Trophoblast cell (in vitro differentiated cells and primary cell): ENCODE data around the gene ARFGAP3.

Source experiments
- DNase-seq, 2 donors: peaks; one replicate each; pipeline ENCODE4 v3.0.0-alpha.2; 2016
- H2AFZ ChIP-seq: 2 replicates; pipeline ENCODE4 v1.6.1; 2013; ENCODE audit warnings: low read length, moderate library complexity, mild to moderate bottlenecking; ENCODE audit not compliant: insufficient read depth, poor library complexity
- H2AK5ac ChIP-seq: 2 replicates; pipeline ENCODE4 v1.6.1; 2013; ENCODE audit warnings: mild to moderate bottlenecking, low read length
- H2BK120ac ChIP-seq: 2 replicates; pipeline ENCODE4 v1.6.1; 2013; ENCODE audit warnings: low read length, mild to moderate bottlenecking, moderate library complexity; ENCODE audit not compliant: insufficient read depth, poor library complexity
- H2BK12ac ChIP-seq: 2 replicates; pipeline ENCODE4 v1.6.1; 2013; ENCODE audit warnings: mild to moderate bottlenecking, low read length, moderate library complexity
- H2BK5ac ChIP-seq: 2 replicates; pipeline ENCODE4 v1.6.1; 2013; ENCODE audit warnings: low read length, low read depth, moderate library complexity, mild to moderate bottlenecking; ENCODE audit not compliant: poor library complexity
- H3K14ac ChIP-seq: 2 replicates; pipeline ENCODE4 v1.6.1; 2013; ENCODE audit warnings: mild to moderate bottlenecking, low read length
- H3K18ac ChIP-seq: 2 replicates; pipeline ENCODE4 v1.6.1; 2013; ENCODE audit warnings: mild to moderate bottlenecking, low read length
- H3K23ac ChIP-seq: 2 replicates; pipeline ENCODE4 v1.6.1; 2013; ENCODE audit warnings: low read length
- H3K27ac ChIP-seq: 2 replicates; pipeline ENCODE4 v1.5.1; 2013; ENCODE audit warnings: low read depth, mild to moderate bottlenecking, inconsistent platforms, low read length, moderate library complexity
- H3K27me3 ChIP-seq: 2 replicates; pipeline ENCODE4 v1.6.1; 2013; ENCODE audit warnings: inconsistent platforms, mild to moderate bottlenecking, low read length, moderate library complexity; ENCODE audit not compliant: insufficient read depth
- H3K36me3 ChIP-seq, 2 experiments: 1 replicate in 1 of 2; 2 replicates in 1 of 2; pipeline ENCODE4 v1.6.1; 2013; ENCODE audit warnings: low read length in 2 of 2, mild to moderate bottlenecking in 2 of 2, moderate library complexity in 1 of 2; ENCODE audit not compliant: insufficient read depth in 2 of 2, control insufficient read depth in 1 of 2
- H3K4ac ChIP-seq: 2 replicates; pipeline ENCODE4 v1.6.1; 2013; ENCODE audit warnings: low read depth, mild to moderate bottlenecking, low read length, moderate library complexity
- H3K4me1 ChIP-seq, 2 experiments: 1 replicate in 1 of 2; 2 replicates in 1 of 2; pipeline ENCODE4 v1.6.1; 2013; ENCODE audit warnings: low read length in 2 of 2, mild to moderate bottlenecking in 2 of 2, moderate library complexity in 1 of 2; ENCODE audit not compliant: insufficient read depth in 2 of 2, control insufficient read depth in 1 of 2
- H3K4me2 ChIP-seq: 2 replicates; pipeline ENCODE4 v1.6.1; 2013; ENCODE audit warnings: inconsistent platforms, mild to moderate bottlenecking, low read length, moderate library complexity
- H3K4me3 ChIP-seq: 2 replicates; pipeline ENCODE4 v1.5.1; 2013; ENCODE audit warnings: mild to moderate bottlenecking, low read depth, low read length, inconsistent platforms
- H3K79me1 ChIP-seq: one replicate; pipeline ENCODE4 v1.6.1; 2013; ENCODE audit warnings: low read length
- H3K79me2 ChIP-seq: 2 replicates; pipeline ENCODE4 v1.6.1; 2013; ENCODE audit warnings: low read length, mild to moderate bottlenecking; ENCODE audit not compliant: control insufficient read depth, insufficient read depth, poor library complexity
- H3K9ac ChIP-seq: 2 replicates; pipeline ENCODE4 v1.6.1; 2013; ENCODE audit warnings: mild to moderate bottlenecking, low read length
- H3K9me3 ChIP-seq: 2 replicates; pipeline ENCODE4 v1.6.1; 2013; ENCODE audit warnings: low read depth, mild to moderate bottlenecking, control low read depth, inconsistent platforms, low read length; ENCODE audit not compliant: insufficient read depth
- H4K12ac ChIP-seq: 2 replicates; pipeline ENCODE4 v1.6.1; 2013; ENCODE audit warnings: low read depth, mild to moderate bottlenecking, low read length, moderate library complexity
- H4K8ac ChIP-seq: 2 replicates; pipeline ENCODE4 v1.6.1; 2013; ENCODE audit warnings: low read depth, mild to moderate bottlenecking, low read length, moderate library complexity
- H4K91ac ChIP-seq: one replicate; pipeline ENCODE4 v1.6.1; 2013; ENCODE audit warnings: low read depth, mild to moderate bottlenecking, low read length, moderate library complexity
- WGBS: extraction: QIAGEN DNeasy Blood & Tissue Kit; methylation state at CpG from one replicate; pipeline ENCODE4 v1.1.7; 2013; ENCODE audit warnings: missing lambda C conversion rate; ENCODE audit not compliant: insufficient read length, insufficient coverage; ENCODE audit errors: extremely low coverage; 5-methylcytosine and 5-hydroxymethylcytosine counted together

ARFGAP3 gene

GRCh38 chr22:42879371-42880021, 22.4 kb upstream of the ARFGAP3 start:
- no peak overlapping the region for H3K4me2 ChIP-seq
- H3K9me3 ChIP-seq, result peaks cover 6% of the 10 kb centered on the region
- no peak for DNase-seq
- H3K4ac ChIP-seq, result no peak overlapping the region
- H3K4me3 ChIP-seq, result no peak overlapping the region
- H3K14ac ChIP-seq, result no peak overlapping the region
- H3K79me1 ChIP-seq, result no peaks in the 10 kb centered on the region
- H4K12ac ChIP-seq, result no peak overlapping the region
- no peaks in the 10 kb centered on the region for H3K27me3 ChIP-seq
- H4K8ac ChIP-seq, result no peak overlapping the region
- H3K36me3 ChIP-seq, result peaks cover 92 to 96% of the 10 kb centered on the region in 2 experiments
- H3K4me1 ChIP-seq, result no peaks in the 10 kb centered on the region
- H2AFZ ChIP-seq, result no peak overlapping the region
- no peak overlapping the region for H2BK5ac ChIP-seq
- H2BK12ac ChIP-seq, result no peak overlapping the region
- H3K18ac ChIP-seq, result no peak overlapping the region
- no peak overlapping the region for H3K9ac ChIP-seq
- H4K91ac ChIP-seq, result no peak overlapping the region
- H3K79me2 ChIP-seq, result no peaks in the 10 kb centered on the region
- no peak overlapping the region for H3K23ac ChIP-seq
- no peak overlapping the region for H2BK120ac ChIP-seq
- H3K27ac ChIP-seq, result no peak overlapping the region
- no CpG with 5 or more reads among the region's 14 CpGs for WGBS
- no peak overlapping the region for H2AK5ac ChIP-seq

GRCh38 chr22:42878561-42879305, 21.7 kb upstream of the ARFGAP3 start:
- peaks cover 6% of the 10 kb centered on the region for H3K9me3 ChIP-seq
- no peak overlapping the region for H3K18ac ChIP-seq
- no peak overlapping the region for H3K14ac ChIP-seq
- H3K4ac ChIP-seq, result no peak overlapping the region
- WGBS, result no CpG with 5 or more reads among the region's 22 CpGs
- no peak for DNase-seq
- no peak overlapping the region for H4K91ac ChIP-seq
- no peak overlapping the region for H3K4me3 ChIP-seq
- no peak overlapping the region for H2AK5ac ChIP-seq
- no peak overlapping the region for H3K27ac ChIP-seq
- no peak overlapping the region for H2BK120ac ChIP-seq
- no peak overlapping the region for H3K23ac ChIP-seq
- H2BK5ac ChIP-seq, result no peak overlapping the region
- H2BK12ac ChIP-seq, result no peak overlapping the region
- no peaks in the 10 kb centered on the region for H3K27me3 ChIP-seq
- no peaks in the 10 kb centered on the region for H3K79me2 ChIP-seq
- H4K12ac ChIP-seq, result no peak overlapping the region
- H3K36me3 ChIP-seq, result peaks cover 90 to 95% of the 10 kb centered on the region in 2 experiments
- H3K4me2 ChIP-seq, result no peak overlapping the region
- no peaks in the 10 kb centered on the region for H3K4me1 ChIP-seq
- no peak overlapping the region for H2AFZ ChIP-seq
- no peaks in the 10 kb centered on the region for H3K79me1 ChIP-seq
- no peak overlapping the region for H4K8ac ChIP-seq
- H3K9ac ChIP-seq, result no peak overlapping the region

- H3K27ac ChIP-seq, result no peak overlapping the region
- H2AFZ ChIP-seq, result no peak overlapping the region
- no CpG with 5 or more reads among the region's 12 CpGs for WGBS
- peaks cover 88 to 92% of the 10 kb centered on the region in 2 experiments for H3K36me3 ChIP-seq
- no peak overlapping the region for H3K4ac ChIP-seq
- H2AK5ac ChIP-seq, result no peak overlapping the region
- no peak overlapping the region for H2BK120ac ChIP-seq
- H4K8ac ChIP-seq, result no peak overlapping the region
- H3K79me2 ChIP-seq, result no peaks in the 10 kb centered on the region
- peaks cover 5% of the 10 kb centered on the region for H3K9me3 ChIP-seq
- no peaks in the 10 kb centered on the region for H3K79me1 ChIP-seq
- no peaks in the 10 kb centered on the region for H3K4me1 ChIP-seq
- H3K14ac ChIP-seq, result no peak overlapping the region
- H3K27me3 ChIP-seq, result no peaks in the 10 kb centered on the region
- no peak overlapping the region for H4K12ac ChIP-seq
- no peak overlapping the region for H3K23ac ChIP-seq
- H3K18ac ChIP-seq, result no peak overlapping the region
- no peak overlapping the region for H4K91ac ChIP-seq
- no peak overlapping the region for H2BK5ac ChIP-seq
- H2BK12ac ChIP-seq, result no peak overlapping the region
- no peak overlapping the region for H3K9ac ChIP-seq
- H3K4me2 ChIP-seq, result no peak overlapping the region
- DNase-seq, result no peak
- H3K4me3 ChIP-seq, result no peak overlapping the region
These were observed 20.7 kb upstream of the ARFGAP3 start for GRCh38 chr22:42877597-42878340.

- H3K9me3 ChIP-seq, result peaks cover 6% of the 10 kb centered on the region
- H2BK5ac ChIP-seq, result no peak overlapping the region
- peaks cover 87 to 92% of the 10 kb centered on the region in 2 experiments for H3K36me3 ChIP-seq
- H3K4me2 ChIP-seq, result no peak overlapping the region
- H3K23ac ChIP-seq, result no peak overlapping the region
- no peak overlapping the region for H2AK5ac ChIP-seq
- no peak overlapping the region for H3K4ac ChIP-seq
- no peak overlapping the region for H3K4me3 ChIP-seq
- no peak overlapping the region for H2AFZ ChIP-seq
- no peak overlapping the region for H3K18ac ChIP-seq
- no peaks in the 10 kb centered on the region for H3K27me3 ChIP-seq
- H3K79me1 ChIP-seq, result no peaks in the 10 kb centered on the region
- no peak overlapping the region for H4K12ac ChIP-seq
- H3K27ac ChIP-seq, result no peak overlapping the region
- no CpG with 5 or more reads among the region's 8 CpGs for WGBS
- no peak overlapping the region for H2BK120ac ChIP-seq
- H3K14ac ChIP-seq, result no peak overlapping the region
- no peak for DNase-seq
- no peak overlapping the region for H2BK12ac ChIP-seq
- H4K91ac ChIP-seq, result no peak overlapping the region
- no peak overlapping the region for H3K9ac ChIP-seq
- H3K4me1 ChIP-seq, result no peaks in the 10 kb centered on the region
- H4K8ac ChIP-seq, result no peak overlapping the region
- H3K79me2 ChIP-seq, result no peaks in the 10 kb centered on the region
These were observed 20.1 kb upstream of the ARFGAP3 start for GRCh38 chr22:42877158-42877557.
